SK-N-SH (cell line): ENCODE data around the gene CUL9. TPM values are rescaled to one million over a fixed set of nuclear protein-coding genes. Genes with fewer than 3 reads are reported as not detected.

ENCODE experiments used
- CTCF ChIA-PET: fragments of 300-600, 350-600 bp; formaldehyde crosslinking; extraction: SDS; loops from one replicate; lab custom pipeline; 2021; lab: Yijun Ruan, JAX
- POLR2A ChIA-PET: fragments of 350-600 bp; sonication (Branson Sonifier 250); formaldehyde crosslinking; extraction: SDS; loops from one replicate; lab custom pipeline; 2020; ENCODE audit warnings: antibody characterized with exemption, inconsistent platforms; lab: Yijun Ruan, JAX
- DNase-seq: peaks from one replicate; pipeline ENCODE4 v3.0.0; 2012
- H2AFZ ChIP-seq: fragments of 200-600 bp; sonication (generic); 2 replicates; pipeline ENCODE4 v1.8.1; 2016; ENCODE audit warnings: antibody characterized with exemption, mild to moderate bottlenecking, low read depth
- H3F3A ChIP-seq: fragments of 200-600 bp; sonication (generic); replicated peaks from 2 replicates; pipeline ENCODE3; 2016; ENCODE audit warnings: antibody characterized with exemption, mild to moderate bottlenecking; ENCODE audit not compliant: insufficient read depth
- H3K27ac ChIP-seq, 2 experiments: fragments of 200-500 bp in 1 of 2; fragments of 200-600 bp in 1 of 2; sonication (Bioruptor generic) in 1 of 2; sonication (generic), shearing (Covaris generic) in 1 of 2; 2 replicates each; pipeline versions ENCODE4 v1.5.1 to v1.6.1; 2014 to 2016; ENCODE audit warnings: low read depth in 2 of 2, inconsistent platforms in 1 of 2, low read length in 1 of 2, mild to moderate bottlenecking in 1 of 2, mixed read lengths in 1 of 2
- H3K27me3 ChIP-seq: fragments of 200-600 bp; sonication (generic), shearing (Covaris generic); 2 replicates; pipeline ENCODE4 v1.6.1; 2016; ENCODE audit warnings: mixed run types; ENCODE audit not compliant: insufficient read depth
- H3K36me3 ChIP-seq, 2 experiments: fragments of 200-500 bp in 1 of 2; fragments of 200-600 bp in 1 of 2; sonication (Bioruptor generic) in 1 of 2; sonication (generic) in 1 of 2; replicated peaks in 1 of 2; 2 replicates each; pipeline versions ENCODE3 to v1.5.1; 2014 to 2016; ENCODE audit warnings: low read length in 1 of 2, mild to moderate bottlenecking in 1 of 2; ENCODE audit not compliant: insufficient read depth in 2 of 2, control insufficient read depth in 1 of 2
- H3K4me1 ChIP-seq, 2 experiments: fragments of 200-500 bp in 1 of 2; fragments of 200-600 bp in 1 of 2; sonication (Bioruptor generic) in 1 of 2; sonication (generic), shearing (Covaris generic) in 1 of 2; 2 replicates each; pipeline versions ENCODE4 v1.5.1 to v1.6.1; 2014 to 2016; ENCODE audit warnings: low read depth in 1 of 2, low read length in 1 of 2, mixed run types in 1 of 2; ENCODE audit not compliant: insufficient read depth in 2 of 2, control insufficient read depth in 1 of 2
- H3K4me2 ChIP-seq: fragments of 200-600 bp; sonication (generic), shearing (Covaris generic); 2 replicates; pipeline ENCODE4 v1.6.1; 2017; ENCODE audit warnings: mixed run types
- H3K4me3 ChIP-seq, 2 experiments: fragments of 200-500 bp in 1 of 2; fragments of 200-600 bp in 1 of 2; sonication (Bioruptor generic) in 1 of 2; sonication (generic), shearing (Covaris generic) in 1 of 2; 2 replicates each; pipeline versions ENCODE4 v1.5.1 to v1.8.1; 2014 to 2016; ENCODE audit warnings: low read depth in 2 of 2, inconsistent platforms in 1 of 2, low read length in 1 of 2, mild to moderate bottlenecking in 1 of 2, mixed read lengths in 1 of 2, moderate library complexity in 1 of 2
- H3K79me2 ChIP-seq: fragments of 200-600 bp; sonication (generic); 2 replicates; pipeline ENCODE4 v1.8.1; 2017; ENCODE audit warnings: mild to moderate bottlenecking; ENCODE audit not compliant: insufficient read depth
- H3K9ac ChIP-seq: fragments of 200-600 bp; sonication (generic); 2 replicates; pipeline ENCODE4 v1.6.1; 2017; ENCODE audit warnings: mixed run types
- H3K9me2 ChIP-seq: fragments of 200-600 bp; sonication (generic); 2 replicates; pipeline ENCODE4 v1.6.1; 2017; ENCODE audit warnings: mixed run types
- H3K9me3 ChIP-seq: fragments of 200-600 bp; sonication (generic); 2 replicates; pipeline ENCODE4 v1.6.1; 2017; ENCODE audit warnings: mixed run types, mild to moderate bottlenecking, moderate library complexity
- H4K20me1 ChIP-seq: fragments of 200-600 bp; sonication (generic); 2 replicates; pipeline ENCODE4 v1.6.1; 2017; ENCODE audit warnings: mild to moderate bottlenecking, mixed run types; ENCODE audit not compliant: insufficient read depth
- EZH2phosphoT487 ChIP-seq: fragments of 200-600 bp; sonication (generic); IDR thresholded peaks from 2 replicates; pipeline ENCODE4 v1.6.1; 2017; ENCODE audit warnings: low read depth, mixed run types, mild to moderate bottlenecking, antibody characterized with exemption, moderate library complexity, borderline replicate concordance
- GABPA ChIP-seq: IDR thresholded peaks from 2 replicates; pipeline ENCODE4 v1.4.0; 2012; ENCODE audit warnings: low read depth, mild to moderate bottlenecking
- GATA2 ChIP-seq: sonication (generic); formaldehyde crosslinking; IDR thresholded peaks from 2 replicates; pipeline ENCODE4 v1.5.0; 2020; ENCODE audit warnings: mild to moderate bottlenecking, missing genetic modification reagents
- MXI1 ChIP-seq: IDR thresholded peaks from 2 replicates; pipeline ENCODE4 v1.6.1; 2012; ENCODE audit warnings: mild to moderate bottlenecking, low read depth, low read length, improper control_type of control experiment
- NFIC ChIP-seq: IDR thresholded peaks from 2 replicates; pipeline ENCODE4 v1.4.0; 2012; ENCODE audit warnings: borderline replicate concordance
- NRF1 ChIP-seq: IDR thresholded peaks from 2 replicates; pipeline ENCODE4 v1.6.1; 2012; ENCODE audit warnings: low read depth, mild to moderate bottlenecking, low read length
- RCOR1 ChIP-seq: fragments of 150-350 bp; IDR thresholded peaks from 2 replicates; pipeline ENCODE4 v1.6.1; 2017; ENCODE audit warnings: antibody characterized with exemption, low read length
- RFX5 ChIP-seq: IDR thresholded peaks from 2 replicates; pipeline ENCODE4 v1.6.1; 2012; ENCODE audit warnings: mild to moderate bottlenecking, improper control_type of control experiment, low read length
- RXRA ChIP-seq: IDR thresholded peaks from 2 replicates; pipeline ENCODE4 v1.4.0; 2012; ENCODE audit warnings: low read depth, mild to moderate bottlenecking, borderline replicate concordance
- TCF12 ChIP-seq: IDR thresholded peaks from 2 replicates; pipeline ENCODE4 v1.4.0; 2012
- TEAD4 ChIP-seq: IDR thresholded peaks from 2 replicates; pipeline ENCODE4 v1.4.0; 2012; ENCODE audit warnings: mild to moderate bottlenecking, borderline replicate concordance; ENCODE audit not compliant: insufficient read depth
- YY1 ChIP-seq: IDR thresholded peaks from 2 replicates; pipeline ENCODE4 v1.4.0; 2012; ENCODE audit warnings: low read depth, mild to moderate bottlenecking
- WGBS: methylation state at CpG from one replicate; pipeline ENCODE4 v1.1.6; 2017; ENCODE audit warnings: low lambda C conversion rate; 5-methylcytosine and 5-hydroxymethylcytosine counted together
- polyA plus RNA-seq, 3 experiments: library from polyadenylated mRNA; depleted of rRNA; stranded (reverse); fragments of >200 nt; gene quantifications; 2 replicates each; pipeline ENCODE4 v1.2.3, GENCODE V29; 2012
- TF ChIP-seq, protein P1 (sequence below): IDR thresholded peaks from 2 replicates; pipeline ENCODE4 v1.6.1; 2012; ENCODE audit warnings: mild to moderate bottlenecking, low read depth, low read length, moderate library complexity
- TF ChIP-seq, protein P2 (sequence below): IDR thresholded peaks from 2 replicates; pipeline ENCODE4 v1.4.0; 2012; ENCODE audit warnings: low read depth
- TF ChIP-seq, protein P3 (sequence below): fragments of 200-600 bp; sonication (generic); IDR thresholded peaks from 2 replicates; pipeline ENCODE4 v1.6.1; 2017; ENCODE audit warnings: antibody characterized with exemption, mild to moderate bottlenecking, moderate library complexity
- TF ChIP-seq, protein P4 (sequence below): IDR thresholded peaks from 2 replicates; pipeline ENCODE4; 2012

CUL9 gene
- polyA plus RNA-seq, 1 of the 3 experiments (the other 2 are of a cell fraction) = 37.7 TPM

DNA sequence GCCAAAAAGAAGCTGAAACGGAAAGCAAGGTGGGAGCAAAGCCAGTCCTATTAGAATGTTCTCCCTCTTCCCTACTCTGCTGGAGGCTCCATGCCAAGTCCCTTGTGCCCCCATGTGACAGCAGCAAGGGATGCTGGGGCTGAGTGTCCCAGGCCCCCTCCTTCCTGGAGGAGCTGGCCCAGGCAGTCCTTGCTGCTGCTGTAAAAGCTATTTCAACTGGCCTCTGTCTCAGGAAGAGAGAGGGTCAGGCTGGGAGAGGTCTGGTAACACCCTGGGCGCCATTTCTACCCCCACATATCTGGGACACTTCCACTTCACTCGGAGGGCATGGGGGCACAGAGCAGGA lies 86.3 kb downstream of the CUL9 start:
- DNase-seq = no peak
- Histone ChIP-seq H3K79me2 (no peaks in the 10 kb centered on the region), H3K9ac (no peak overlapping the region), H3K9me3 (no peaks in the 10 kb centered on the region), H3K4me3 (no peak overlapping the region), H3K27ac (no peak overlapping the region), H2AFZ (no peak overlapping the region)
- WGBS = 87% methylated on average over 3 of the region's 3 CpGs
- TF ChIP-seq TCF12 (no peak), TEAD4 (no peak), YY1 (no peak), NRF1 (no peak), RFX5 (no peak), RXRA (no peak), RCOR1 (no peak), MXI1 (no peak), GABPA (no peak), EZH2phosphoT487 (no peak), GATA2 (CRISPR knock-in tag) (no peak), NFIC (no peak)
- TF ChIP-seq, protein P1, sequence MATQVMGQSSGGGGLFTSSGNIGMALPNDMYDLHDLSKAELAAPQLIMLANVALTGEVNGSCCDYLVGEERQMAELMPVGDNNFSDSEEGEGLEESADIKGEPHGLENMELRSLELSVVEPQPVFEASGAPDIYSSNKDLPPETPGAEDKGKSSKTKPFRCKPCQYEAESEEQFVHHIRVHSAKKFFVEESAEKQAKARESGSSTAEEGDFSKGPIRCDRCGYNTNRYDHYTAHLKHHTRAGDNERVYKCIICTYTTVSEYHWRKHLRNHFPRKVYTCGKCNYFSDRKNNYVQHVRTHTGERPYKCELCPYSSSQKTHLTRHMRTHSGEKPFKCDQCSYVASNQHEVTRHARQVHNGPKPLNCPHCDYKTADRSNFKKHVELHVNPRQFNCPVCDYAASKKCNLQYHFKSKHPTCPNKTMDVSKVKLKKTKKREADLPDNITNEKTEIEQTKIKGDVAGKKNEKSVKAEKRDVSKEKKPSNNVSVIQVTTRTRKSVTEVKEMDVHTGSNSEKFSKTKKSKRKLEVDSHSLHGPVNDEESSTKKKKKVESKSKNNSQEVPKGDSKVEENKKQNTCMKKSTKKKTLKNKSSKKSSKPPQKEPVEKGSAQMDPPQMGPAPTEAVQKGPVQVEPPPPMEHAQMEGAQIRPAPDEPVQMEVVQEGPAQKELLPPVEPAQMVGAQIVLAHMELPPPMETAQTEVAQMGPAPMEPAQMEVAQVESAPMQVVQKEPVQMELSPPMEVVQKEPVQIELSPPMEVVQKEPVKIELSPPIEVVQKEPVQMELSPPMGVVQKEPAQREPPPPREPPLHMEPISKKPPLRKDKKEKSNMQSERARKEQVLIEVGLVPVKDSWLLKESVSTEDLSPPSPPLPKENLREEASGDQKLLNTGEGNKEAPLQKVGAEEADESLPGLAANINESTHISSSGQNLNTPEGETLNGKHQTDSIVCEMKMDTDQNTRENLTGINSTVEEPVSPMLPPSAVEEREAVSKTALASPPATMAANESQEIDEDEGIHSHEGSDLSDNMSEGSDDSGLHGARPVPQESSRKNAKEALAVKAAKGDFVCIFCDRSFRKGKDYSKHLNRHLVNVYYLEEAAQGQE = no peak
- TF ChIP-seq, protein P2, sequence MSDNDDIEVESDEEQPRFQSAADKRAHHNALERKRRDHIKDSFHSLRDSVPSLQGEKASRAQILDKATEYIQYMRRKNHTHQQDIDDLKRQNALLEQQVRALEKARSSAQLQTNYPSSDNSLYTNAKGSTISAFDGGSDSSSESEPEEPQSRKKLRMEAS = no peak
- TF ChIP-seq, protein P3, sequence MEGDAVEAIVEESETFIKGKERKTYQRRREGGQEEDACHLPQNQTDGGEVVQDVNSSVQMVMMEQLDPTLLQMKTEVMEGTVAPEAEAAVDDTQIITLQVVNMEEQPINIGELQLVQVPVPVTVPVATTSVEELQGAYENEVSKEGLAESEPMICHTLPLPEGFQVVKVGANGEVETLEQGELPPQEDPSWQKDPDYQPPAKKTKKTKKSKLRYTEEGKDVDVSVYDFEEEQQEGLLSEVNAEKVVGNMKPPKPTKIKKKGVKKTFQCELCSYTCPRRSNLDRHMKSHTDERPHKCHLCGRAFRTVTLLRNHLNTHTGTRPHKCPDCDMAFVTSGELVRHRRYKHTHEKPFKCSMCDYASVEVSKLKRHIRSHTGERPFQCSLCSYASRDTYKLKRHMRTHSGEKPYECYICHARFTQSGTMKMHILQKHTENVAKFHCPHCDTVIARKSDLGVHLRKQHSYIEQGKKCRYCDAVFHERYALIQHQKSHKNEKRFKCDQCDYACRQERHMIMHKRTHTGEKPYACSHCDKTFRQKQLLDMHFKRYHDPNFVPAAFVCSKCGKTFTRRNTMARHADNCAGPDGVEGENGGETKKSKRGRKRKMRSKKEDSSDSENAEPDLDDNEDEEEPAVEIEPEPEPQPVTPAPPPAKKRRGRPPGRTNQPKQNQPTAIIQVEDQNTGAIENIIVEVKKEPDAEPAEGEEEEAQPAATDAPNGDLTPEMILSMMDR = no peak
- TF ChIP-seq, protein P4, sequence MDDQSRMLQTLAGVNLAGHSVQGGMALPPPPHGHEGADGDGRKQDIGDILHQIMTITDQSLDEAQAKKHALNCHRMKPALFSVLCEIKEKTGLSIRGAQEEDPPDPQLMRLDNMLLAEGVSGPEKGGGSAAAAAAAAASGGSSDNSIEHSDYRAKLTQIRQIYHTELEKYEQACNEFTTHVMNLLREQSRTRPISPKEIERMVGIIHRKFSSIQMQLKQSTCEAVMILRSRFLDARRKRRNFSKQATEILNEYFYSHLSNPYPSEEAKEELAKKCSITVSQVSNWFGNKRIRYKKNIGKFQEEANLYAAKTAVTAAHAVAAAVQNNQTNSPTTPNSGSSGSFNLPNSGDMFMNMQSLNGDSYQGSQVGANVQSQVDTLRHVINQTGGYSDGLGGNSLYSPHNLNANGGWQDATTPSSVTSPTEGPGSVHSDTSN = no peak
- TF ChIP-seq, all 33 proteins: peak for 0
- H3K36me3 ChIP-seq = no peaks in the 10 kb centered on the region
- peaks cover 0 to 17% of the 10 kb centered on the region in 2 experiments; a peak in 1 of 4 replicates for H3K4me1 ChIP-seq
- H3K27me3 ChIP-seq = no peaks in the 10 kb centered on the region
- no peaks in the 10 kb centered on the region for H3K9me2 ChIP-seq
- no peaks in the 10 kb centered on the region for H4K20me1 ChIP-seq
- POLR2A ChIA-PET = interaction anchor here (1.0 kb wide), 1 partner anchor 9 kb away, joined by 3 read pairs; no protein-coding TSS in a partner anchor
- H3K4me2 ChIP-seq = no peak overlapping the region
- CTCF ChIA-PET = interaction anchor here (1.6 to 2.4 kb wide), 2 partner anchors 31 to 39 kb away, joined by 7 to 8 read pairs; partner anchors contain the start of gene DNPH1
- no peaks in the 10 kb centered on the region for H3F3A ChIP-seq
